GM12873 (cell line): ENCODE results near the gene CIDEC.

Experiments
- CTCF ChIP-seq: IDR thresholded peaks from 2 replicates; pipeline ENCODE4 v1.5.1; 2012; ENCODE audit warnings: low read depth, mild to moderate bottlenecking, moderate library complexity, low read length, control low read depth; ENCODE audit not compliant: insufficient read depth; ENCODE audit errors: missing control alignments

The CIDEC gene

DNA sequence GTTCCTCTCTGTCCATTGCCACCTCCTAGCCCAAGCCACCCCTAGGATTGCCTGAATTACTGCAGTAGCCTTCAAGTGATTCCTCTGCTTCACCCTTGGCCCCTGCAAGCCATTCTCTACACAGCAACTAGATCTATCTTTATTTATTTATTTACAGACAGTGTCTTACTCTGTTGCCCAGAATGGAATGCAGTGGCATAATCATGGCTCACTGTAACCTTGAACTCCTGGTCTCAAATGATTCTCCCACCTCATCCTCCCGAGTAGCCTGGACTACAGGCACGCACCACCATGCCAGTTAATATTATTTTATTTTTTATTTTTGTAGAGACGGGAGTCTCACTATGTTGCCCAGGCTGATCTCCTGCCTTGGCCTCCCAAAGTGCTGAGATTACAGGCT lies 8.5 kb upstream of the CIDEC start:
- no peak for TF ChIP-seq CTCF

DNA sequence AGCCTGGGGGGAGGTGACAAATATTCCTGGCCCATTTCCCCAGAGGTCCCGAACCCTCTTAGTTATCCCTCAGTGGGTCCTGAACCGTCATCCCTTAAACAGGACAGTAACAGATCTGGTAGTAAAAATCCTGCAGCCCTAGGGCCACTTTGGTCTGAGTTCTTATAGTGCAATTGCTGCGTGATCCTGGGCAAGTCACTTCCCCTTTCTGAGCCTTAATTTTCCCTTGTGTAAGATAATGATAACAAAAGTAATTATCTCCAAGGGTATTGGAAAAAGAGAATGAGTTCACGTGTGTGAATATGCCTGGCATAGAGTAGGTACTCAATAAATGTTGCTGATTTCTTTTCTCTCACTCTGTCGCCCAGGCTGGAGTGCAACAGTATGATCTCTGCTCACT lies 7.4 kb upstream of the CIDEC start:
- TF ChIP-seq CTCF, result no peak

GRCh38 chr3:9886328-9886727 lies 6.3 kb upstream of the CIDEC start:
- no peak for TF ChIP-seq CTCF

DNA sequence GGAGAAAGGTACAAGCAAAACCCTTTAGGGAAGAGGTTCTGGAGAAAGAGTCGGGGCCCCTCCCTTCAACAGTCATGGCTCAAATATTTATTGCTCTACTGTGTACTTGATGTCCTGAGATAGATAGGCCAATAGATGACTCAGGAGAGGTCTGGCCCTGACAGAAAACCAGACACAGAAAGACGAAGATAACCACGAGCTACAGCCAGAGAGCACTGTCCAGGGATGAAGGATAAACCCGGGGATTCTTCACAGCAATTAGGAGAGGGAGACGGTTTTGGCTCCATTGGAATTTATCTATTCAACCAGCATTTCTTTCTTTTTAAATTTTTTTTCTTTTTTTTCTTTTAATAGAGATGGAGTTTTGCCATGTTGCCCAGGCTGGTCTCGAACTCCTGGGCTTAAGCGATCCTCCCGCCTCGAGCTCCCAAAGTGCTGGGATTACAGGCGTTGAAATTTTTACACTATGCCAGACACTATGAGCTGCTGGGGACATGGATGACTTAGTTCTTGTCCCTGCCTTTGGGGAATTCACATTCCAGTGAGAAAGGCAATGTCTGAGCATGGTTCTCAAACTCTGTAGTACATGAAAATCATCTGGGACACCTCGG lies 4.6 kb upstream of the CIDEC start:
- TF ChIP-seq CTCF, result no peak

DNA sequence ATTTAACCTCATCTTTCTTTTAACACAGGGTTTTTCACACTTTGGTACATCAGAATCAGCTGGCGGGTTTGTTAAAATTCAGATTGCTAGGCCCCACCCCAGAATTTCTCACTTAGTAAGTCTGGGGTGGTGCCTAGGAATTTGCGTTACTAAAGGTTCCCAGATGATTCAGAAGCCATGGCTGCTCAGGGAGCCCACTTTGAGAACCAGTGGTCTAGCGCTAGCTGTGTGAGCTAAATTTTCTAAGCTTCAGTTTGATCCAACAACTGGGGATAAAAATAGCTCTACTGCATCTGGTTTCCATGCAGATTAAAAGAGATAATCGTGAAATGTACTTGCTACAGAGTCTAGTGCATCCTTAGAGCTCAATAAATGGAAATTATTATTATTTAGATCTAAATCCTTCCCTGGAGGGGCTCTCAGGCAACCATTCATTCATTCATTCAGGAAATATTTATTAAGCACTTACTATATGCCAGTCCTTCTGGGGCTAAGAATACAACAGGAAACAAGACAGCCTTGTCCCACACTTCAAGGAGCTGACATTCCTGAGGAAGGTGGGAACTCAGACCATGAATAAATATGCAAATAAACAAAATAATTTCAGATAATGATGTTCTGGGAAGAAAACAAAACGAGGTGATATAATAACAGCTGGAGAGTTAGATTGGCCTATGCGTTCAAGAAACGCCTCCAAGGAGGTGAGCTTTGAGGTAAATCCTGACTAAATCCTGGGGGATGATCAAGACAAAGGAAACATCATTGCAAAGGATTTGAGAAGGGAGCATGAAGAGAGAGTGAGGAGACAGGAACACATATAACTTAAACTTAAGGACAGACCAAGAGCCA lies 3.9 kb upstream of the CIDEC start:
- no peak for TF ChIP-seq CTCF

DNA sequence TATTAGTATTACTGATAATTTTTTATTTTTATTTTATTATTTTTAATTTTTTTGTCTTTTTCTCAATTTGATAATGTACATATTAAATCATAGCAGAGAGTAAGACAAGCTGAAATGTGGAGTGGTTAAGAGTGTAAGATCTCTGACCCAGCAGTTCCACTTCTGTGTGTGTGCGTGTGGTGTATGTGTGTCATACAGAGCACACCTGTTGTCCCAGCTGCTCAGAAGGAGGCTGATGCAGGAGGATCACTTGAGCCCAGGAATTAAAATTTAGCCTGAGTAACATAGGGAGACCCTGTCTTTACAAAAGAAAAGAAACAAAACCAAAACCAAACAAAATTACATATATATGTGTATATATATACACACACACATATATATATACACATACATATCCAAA lies 1.4 kb upstream of the CIDEC start:
- TF ChIP-seq CTCF, result no peak

GRCh38 chr3:9878700-9879099 lies 1.4 kb downstream of the CIDEC start:
- TF ChIP-seq CTCF, result no peak
